Thymus (tissue), 11 donors: Measurements from ENCODE around the gene TXNDC16. TPM values are rescaled to one million over a fixed set of nuclear protein-coding genes. Genes with fewer than 3 reads are reported as not detected.

ENCODE experiments used
- DNase-seq, 9 donors: peaks; one replicate each; pipeline ENCODE4 v3.0.0-alpha.2; 2013; ENCODE audit warnings: low spot score in 9 of 9, low read depth in 6 of 9, missing footprints in 1 of 9
- H3K27ac ChIP-seq, 2 donors: one replicate each; pipeline ENCODE4 v1.5.1; 2013; ENCODE audit warnings: control low read depth in 1 of 2, low read depth in 1 of 2, low read length in 1 of 2, mild to moderate bottlenecking in 1 of 2, moderate library complexity in 1 of 2
- H3K27me3 ChIP-seq, 2 donors: one replicate each; pipeline ENCODE4 v1.5.1; 2013; ENCODE audit warnings: low read length in 1 of 2; ENCODE audit not compliant: control insufficient read depth in 2 of 2, insufficient read depth in 1 of 2
- H3K36me3 ChIP-seq, 2 donors: one replicate each; pipeline ENCODE4 v1.5.1; 2013; ENCODE audit warnings: low read length in 1 of 2, mild to moderate bottlenecking in 1 of 2, moderate library complexity in 1 of 2; ENCODE audit not compliant: control insufficient read depth in 2 of 2, insufficient read depth in 2 of 2
- H3K4me1 ChIP-seq, 2 donors: one replicate each; pipeline ENCODE4 v1.5.1; 2013; ENCODE audit warnings: low read length in 2 of 2; ENCODE audit not compliant: control insufficient read depth in 2 of 2, insufficient read depth in 2 of 2
- H3K4me3 ChIP-seq, 2 donors: one replicate each; pipeline ENCODE4 v1.5.1; 2013; ENCODE audit warnings: low read length in 2 of 2, control low read depth in 1 of 2, mild to moderate bottlenecking in 1 of 2
- H3K9me3 ChIP-seq, 2 donors: one replicate each; pipeline ENCODE4 v1.5.1; 2013; ENCODE audit warnings: low read length in 1 of 2, mild to moderate bottlenecking in 1 of 2; ENCODE audit not compliant: control insufficient read depth in 2 of 2, insufficient read depth in 1 of 2
- WGBS: extraction: QIAGEN DNeasy Blood & Tissue Kit; methylation state at CpG from one replicate; pipeline ENCODE4 v1.1.7; 2013; 5-methylcytosine and 5-hydroxymethylcytosine counted together
- polyA plus RNA-seq: library from polyadenylated mRNA; stranded (reverse); fragments of 200-250 nt; gene quantifications from one replicate; pipeline ENCODE4 v1.2.3, GENCODE V29; 2013
- total RNA-seq: library from RNA; stranded (reverse); fragments of 120-200 nt; gene quantifications from one replicate; pipeline ENCODE4 v1.2.4, GENCODE V29; 2013
- donor health status: healthy.

The TXNDC16 gene
- total and polyA plus RNA-seq, 2 donors = 4.1 to 10.2 TPM

DNA sequence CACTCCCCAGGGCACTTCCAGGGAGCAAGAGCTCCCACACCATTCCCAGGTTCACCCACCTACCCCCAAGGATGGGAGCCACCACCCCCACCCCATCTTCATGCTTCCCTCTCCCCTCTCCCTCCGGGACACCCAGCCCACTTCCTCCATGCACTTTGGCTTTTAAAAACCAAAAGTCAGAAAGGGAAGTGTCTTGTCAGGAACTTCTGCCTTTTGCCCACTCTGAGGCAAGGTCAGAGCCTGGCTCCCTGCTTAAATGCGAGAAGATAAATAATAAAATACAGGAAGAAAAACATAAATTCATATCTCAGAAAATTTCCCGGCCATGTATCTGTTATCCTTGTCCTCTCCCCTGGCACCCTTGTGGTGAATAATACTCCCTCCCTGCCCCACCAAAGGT, 156.6 kb downstream of the TXNDC16 start:
- Histone ChIP-seq H3K4me1 (peaks cover 9 to 11% of the 10 kb centered on the region in 2 donors), H3K36me3 (no peaks in the 10 kb centered on the region), H3K27ac (no peak overlapping the region), H3K9me3 (no peaks in the 10 kb centered on the region), H3K27me3 (no peaks in the 10 kb centered on the region), H3K4me3 (no peak overlapping the region)
- 19% methylated on average over 3 of the region's 3 CpGs for whole genome bisulfite sequencing
- DNase-seq = no peak

DNA sequence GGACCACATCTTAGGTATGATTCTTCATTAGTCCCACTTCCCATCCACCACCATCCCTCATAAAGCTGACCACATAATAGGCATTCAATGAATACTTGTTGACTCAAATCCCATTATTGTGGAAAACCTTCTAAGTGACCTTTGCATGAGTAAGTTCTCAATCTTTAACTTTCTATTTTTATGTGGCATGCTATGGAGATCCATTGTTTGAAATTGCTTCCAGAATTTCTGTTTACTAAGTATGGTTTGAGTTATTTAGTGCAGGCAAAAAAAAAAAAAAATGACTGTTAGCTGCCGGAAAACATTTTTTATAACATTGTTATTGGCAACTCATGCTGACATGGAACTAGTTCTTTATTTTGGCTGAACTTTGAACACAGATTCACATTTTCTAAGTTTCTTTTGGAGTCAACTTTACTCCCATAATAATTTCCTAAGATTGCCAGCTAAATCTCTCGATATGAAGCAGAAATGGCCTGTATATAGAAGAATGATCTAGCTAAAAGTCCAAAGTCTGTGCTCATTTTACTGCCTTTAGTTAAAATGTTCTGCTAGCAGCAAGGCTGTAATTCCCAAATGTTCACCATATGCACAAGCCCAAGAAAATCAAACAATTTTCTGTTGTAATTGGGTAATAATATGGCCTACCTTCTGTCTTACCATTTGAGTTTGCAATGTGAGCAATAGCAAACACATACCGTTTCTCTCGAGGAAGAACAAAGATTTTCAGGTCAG, 160.3 kb downstream of the TXNDC16 start:
- 97% methylated on average over 4 of the region's 4 CpGs for WGBS
- DNase-seq = no peak

More for the DNA sequence above, 160.3 kb downstream of the TXNDC16 start:
- H3K27me3 ChIP-seq = no peaks in the 10 kb centered on the region
- H3K4me3 ChIP-seq = no peak overlapping the region
- H3K9me3 ChIP-seq = no peaks in the 10 kb centered on the region
- no peak overlapping the region for H3K27ac ChIP-seq
- H3K4me1 ChIP-seq = no peaks in the 10 kb centered on the region
- H3K36me3 ChIP-seq = no peaks in the 10 kb centered on the region

Other genes with a start within 250 kb of the TXNDC16 start
- 2.5 TPM for gene PTGER2, start 238.2 kb downstream of the TXNDC16 start, total RNA-seq
- 1.4 TPM for gene PTGER2, start 238.2 kb downstream of the TXNDC16 start, polyA plus RNA-seq
- gene GPR137C, start 331 bp upstream of the TXNDC16 start, total RNA-seq = 0.52 TPM
- gene GPR137C, start 331 bp upstream of the TXNDC16 start, polyA plus RNA-seq = 1.3 TPM
- gene ERO1A, start 143.1 kb upstream of the TXNDC16 start, total RNA-seq = 17.5 TPM
- 16.0 TPM for gene ERO1A, start 143.1 kb upstream of the TXNDC16 start, polyA plus RNA-seq
- gene PSMC6, start 154.7 kb upstream of the TXNDC16 start, total RNA-seq = 141 TPM
- gene PSMC6, start 154.7 kb upstream of the TXNDC16 start, polyA plus RNA-seq = 150 TPM
- 7.7 TPM for gene STYX, start 177.7 kb upstream of the TXNDC16 start, total RNA-seq
- 11.8 TPM for gene STYX, start 177.7 kb upstream of the TXNDC16 start, polyA plus RNA-seq
- gene GNPNAT1, start 239.1 kb upstream of the TXNDC16 start, total RNA-seq = 8.2 TPM
- gene GNPNAT1, start 239.1 kb upstream of the TXNDC16 start, polyA plus RNA-seq = 7.6 TPM